ENCODE data around the gene EFL1. TPM values are rescaled to one million over a fixed set of nuclear protein-coding genes. Genes with fewer than 3 reads are reported as not detected.

EFL1 gene
- total RNA-seq, 1 donor from 2014 or later = 13.3 TPM

DNA sequence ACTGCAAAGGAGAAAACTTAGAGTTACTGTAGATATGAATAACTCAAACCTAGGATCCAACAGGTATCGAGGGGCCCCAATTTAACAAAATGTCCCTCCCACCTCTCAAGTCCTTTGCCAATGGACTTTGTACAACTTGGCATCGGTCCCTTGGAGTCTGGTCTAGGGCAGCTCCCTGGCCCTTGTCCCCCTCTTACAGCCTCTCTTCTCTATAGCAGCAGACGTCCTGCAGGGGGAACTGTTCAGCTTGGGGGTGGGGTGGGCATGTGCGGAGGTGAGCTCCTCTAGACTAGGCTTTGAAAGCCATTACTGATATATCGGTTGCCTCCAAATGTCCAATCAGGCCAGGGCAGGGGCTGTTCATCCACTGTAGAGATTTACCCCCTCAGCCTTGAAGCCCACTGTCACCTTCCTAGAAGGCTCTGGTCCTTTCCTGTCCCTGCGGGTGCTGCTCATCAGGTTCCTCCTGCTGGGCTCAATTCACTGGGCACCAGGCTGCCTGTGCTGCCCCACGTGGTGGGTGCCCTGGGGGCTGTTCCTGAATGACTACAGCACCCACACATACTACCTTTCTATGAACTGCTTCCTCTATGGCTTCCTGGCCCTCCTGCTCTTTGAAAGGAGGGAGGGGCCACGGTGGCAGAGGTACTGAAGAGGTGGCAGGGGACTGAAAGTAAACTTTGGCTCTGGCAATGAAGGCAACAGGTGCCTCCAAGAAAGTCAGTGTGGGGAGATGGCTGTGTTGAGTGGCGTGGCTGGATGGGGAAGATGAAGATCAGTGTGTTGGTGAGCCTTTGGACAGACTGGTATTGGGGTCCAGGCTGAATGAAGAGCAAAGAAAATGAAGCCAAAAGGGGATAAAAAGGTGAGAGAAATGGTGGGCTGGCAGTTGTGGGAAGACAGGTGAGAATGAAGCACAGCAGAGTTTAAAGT, 137.9 kb downstream of the EFL1 start:
- TF ChIP-seq POLR2AphosphoS5 (IDR thresholded peaks at IDR 0.05; ENCODE audit: insufficient read depth in 1 of 2, low read depth in 1 of 2) (no peak), POLR2A (IDR thresholded peaks at IDR 0.05) (no peak), CTCF (IDR thresholded peaks at IDR 0.05) (no peak)
- intact Hi-C loops (cut with DNase I) = no loop called here
- Histone ChIP-seq H3K4me3 (no peak overlapping the region), H3K27me3 (no peaks in the 10 kb centered on the region), H3K9me3 (no peaks in the 10 kb centered on the region), H3K4me1 (peaks cover 19% of the 10 kb centered on the region), H3K36me3 (no peaks in the 10 kb centered on the region), H3K27ac (no peak overlapping the region)
- no peak for DNase-seq (ENCODE audit: extremely low spot score in 2 of 2)

DNA sequence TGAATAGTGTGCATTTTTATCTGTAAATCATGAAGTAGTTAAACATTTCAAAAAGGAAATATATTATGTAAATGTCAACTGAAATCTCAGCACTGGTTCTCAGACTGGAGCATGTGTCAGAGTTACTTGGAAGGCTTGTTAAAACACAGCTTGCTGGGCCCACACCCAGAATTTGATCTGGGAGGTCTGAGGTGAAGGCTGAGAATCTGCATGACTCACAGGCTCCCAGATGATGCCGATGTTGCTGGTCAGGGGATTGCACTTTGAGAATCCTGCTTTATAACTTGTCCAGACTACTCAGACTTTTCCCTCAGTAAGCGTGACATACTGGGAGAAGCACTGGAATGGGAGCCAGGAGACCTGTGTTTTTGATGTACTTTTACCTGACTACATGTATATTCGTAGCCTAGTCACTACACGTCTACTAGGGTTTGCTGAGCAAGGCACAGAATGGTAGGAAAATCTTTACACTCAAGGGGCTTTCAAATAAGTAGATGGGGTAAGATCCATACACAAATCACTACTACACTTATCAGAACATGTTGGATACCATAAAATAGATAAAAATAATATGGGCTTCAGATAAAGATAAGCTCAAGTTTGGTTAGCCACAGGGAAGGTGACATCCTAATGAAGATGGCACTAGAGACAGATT, 139.7 kb downstream of the EFL1 start:
- no peaks in the 10 kb centered on the region for H3K9me3 ChIP-seq
- H3K4me1 ChIP-seq = peaks cover 10% of the 10 kb centered on the region
- no peaks in the 10 kb centered on the region for H3K36me3 ChIP-seq
- no peak overlapping the region for H3K4me3 ChIP-seq
- intact Hi-C loops (cut with DNase I) = no loop called here
- DNase-seq (ENCODE audit: extremely low spot score in 2 of 2) = no peak
- H3K27ac ChIP-seq = peak overlapping the region; percentile 37
- H3K27me3 ChIP-seq = no peaks in the 10 kb centered on the region
- TF ChIP-seq CTCF (IDR thresholded peaks at IDR 0.05) (no peak), POLR2AphosphoS5 (IDR thresholded peaks at IDR 0.05; ENCODE audit: insufficient read depth in 1 of 2, low read depth in 1 of 2) (peak in 1 of 2 donors; percentile 82), POLR2A (IDR thresholded peaks at IDR 0.05) (no peak)

DNA sequence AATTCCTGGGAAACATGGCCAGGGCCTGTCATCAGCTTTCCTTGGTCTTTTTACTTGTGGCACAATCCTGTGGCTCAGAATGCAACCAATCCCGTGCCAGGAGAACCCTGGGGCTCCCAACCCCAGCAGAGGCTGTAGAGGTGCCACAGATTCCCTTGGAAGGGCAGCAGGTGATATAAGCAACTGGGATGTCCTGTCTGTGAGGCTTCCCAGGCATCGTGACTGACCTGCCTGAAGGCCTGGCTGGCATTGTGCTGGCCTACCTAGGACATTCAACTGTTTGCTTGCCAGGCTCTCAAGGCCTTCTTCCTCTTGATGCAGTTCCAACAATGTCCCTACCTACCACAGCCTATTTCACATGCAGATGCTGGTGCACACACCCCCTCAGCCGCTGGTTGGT, 144.5 kb downstream of the EFL1 start:
- Histone ChIP-seq H3K4me3 (no peak overlapping the region), H3K4me1 (peaks cover 10% of the 10 kb centered on the region), H3K36me3 (no peaks in the 10 kb centered on the region), H3K27me3 (no peaks in the 10 kb centered on the region), H3K9me3 (no peaks in the 10 kb centered on the region), H3K27ac (no peak overlapping the region)
- no peak for DNase-seq (ENCODE audit: extremely low spot score in 2 of 2)
- intact Hi-C loops (cut with DNase I) = no loop called here
- TF ChIP-seq POLR2A (IDR thresholded peaks at IDR 0.05) (no peak), CTCF (IDR thresholded peaks at IDR 0.05) (no peak), POLR2AphosphoS5 (IDR thresholded peaks at IDR 0.05; ENCODE audit: insufficient read depth in 1 of 2, low read depth in 1 of 2) (no peak)

DNA sequence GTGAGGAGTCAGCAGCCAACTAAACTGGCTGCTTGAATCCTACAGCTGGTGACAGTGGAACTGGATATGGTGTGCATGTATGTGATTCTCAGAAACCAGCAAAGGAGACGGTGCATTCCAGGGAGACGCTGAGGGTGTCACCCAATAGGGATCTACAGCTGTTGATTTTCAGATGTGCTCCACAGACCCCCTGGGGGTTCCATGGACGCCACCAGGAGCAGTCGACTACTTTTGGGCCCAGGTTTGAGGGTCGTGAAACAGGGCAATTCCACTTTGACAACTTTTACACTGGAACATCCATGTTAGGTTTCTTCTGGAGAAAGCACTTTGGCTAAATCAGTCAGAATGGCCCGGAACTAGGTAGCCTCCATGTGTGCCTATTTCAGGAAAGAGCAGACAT, 145.2 kb downstream of the EFL1 start:
- Histone ChIP-seq H3K27me3 (no peaks in the 10 kb centered on the region), H3K9me3 (no peaks in the 10 kb centered on the region), H3K36me3 (no peaks in the 10 kb centered on the region), H3K27ac (no peak overlapping the region), H3K4me1 (peaks cover 6% of the 10 kb centered on the region), H3K4me3 (no peak overlapping the region)
- no peak for DNase-seq (ENCODE audit: extremely low spot score in 2 of 2)
- no peak for TF ChIP-seq CTCF (IDR thresholded peaks at IDR 0.05)
- TF ChIP-seq POLR2A (IDR thresholded peaks at IDR 0.05) = no peak
- TF ChIP-seq POLR2AphosphoS5 (IDR thresholded peaks at IDR 0.05; ENCODE audit: insufficient read depth in 1 of 2, low read depth in 1 of 2) = no peak
- intact Hi-C loops (cut with DNase I) = no loop called here

DNA sequence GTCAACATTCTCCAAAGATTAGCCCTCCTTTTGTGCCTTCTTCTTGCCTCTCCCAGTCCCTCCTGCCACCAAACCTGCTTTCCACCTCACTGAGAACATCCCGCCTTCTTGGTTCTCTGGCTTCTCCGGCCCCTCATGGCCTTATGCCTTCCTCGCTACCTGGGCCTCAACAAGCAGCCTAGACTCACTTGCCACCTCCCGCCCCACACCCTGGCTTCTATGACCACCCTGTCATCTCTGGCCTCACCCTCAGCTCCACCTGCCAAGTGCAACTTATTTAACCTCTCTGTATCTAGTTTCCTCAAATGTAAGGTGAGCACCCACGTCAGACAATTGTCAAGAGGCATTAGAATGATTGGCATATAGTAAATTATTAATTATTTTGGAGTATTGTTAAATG, 147.9 kb downstream of the EFL1 start:
- Histone ChIP-seq H3K9me3 (no peaks in the 10 kb centered on the region), H3K27ac (no peak overlapping the region), H3K36me3 (no peaks in the 10 kb centered on the region), H3K4me1 (no peaks in the 10 kb centered on the region), H3K27me3 (no peaks in the 10 kb centered on the region), H3K4me3 (no peak overlapping the region)
- intact Hi-C loops (cut with DNase I) = no loop called here
- TF ChIP-seq POLR2A (IDR thresholded peaks at IDR 0.05) (no peak), POLR2AphosphoS5 (IDR thresholded peaks at IDR 0.05; ENCODE audit: insufficient read depth in 1 of 2, low read depth in 1 of 2) (no peak), CTCF (IDR thresholded peaks at IDR 0.05) (no peak)
- DNase-seq (ENCODE audit: extremely low spot score in 2 of 2) = no peak
